GM23338 (cell line): ENCODE results near the gene MTCL1. TPM values are rescaled to one million over a fixed set of nuclear protein-coding genes. Genes with fewer than 3 reads are reported as not detected.

Experiments
- ATAC-seq: fragments of 200-7000 bp; cut with Tn5 transposase; 3 replicates; pipeline ENCODE4 v1.9.1; 2020
- DNase-seq: peaks from one replicate; pipeline ENCODE4 v3.0.0-alpha.2; 2015; ENCODE audit warnings: low spot score
- H2AFZ ChIP-seq: fragments of 200-600 bp; sonication (generic); 2 replicates; pipeline ENCODE4 v1.8.0; 2016; ENCODE audit warnings: antibody characterized with exemption, mild to moderate bottlenecking, moderate library complexity
- H3F3A ChIP-seq: fragments of 200-600 bp; sonication (generic); replicated peaks from 2 replicates; pipeline ENCODE4 v1.8.0; 2017; ENCODE audit warnings: antibody characterized with exemption, mixed run types, low read depth
- H3K27ac ChIP-seq: fragments of 200-600 bp; sonication (generic); 2 replicates; pipeline ENCODE4 v1.6.1; 2016; ENCODE audit warnings: low read depth
- H3K27me3 ChIP-seq: fragments of 200-600 bp; sonication (generic); 2 replicates; pipeline ENCODE4 v1.8.0; 2016; ENCODE audit warnings: mild to moderate bottlenecking, mixed run types, moderate library complexity; ENCODE audit not compliant: insufficient read depth
- H3K36me3 ChIP-seq: fragments of 200-600 bp; sonication (generic); 2 replicates; pipeline ENCODE4 v1.8.0; 2016; ENCODE audit warnings: mild to moderate bottlenecking; ENCODE audit not compliant: insufficient read depth
- H3K4me1 ChIP-seq: fragments of 200-600 bp; sonication (generic); 2 replicates; pipeline ENCODE4 v1.8.0; 2016; ENCODE audit warnings: mild to moderate bottlenecking, moderate library complexity; ENCODE audit not compliant: insufficient read depth
- H3K4me2 ChIP-seq: fragments of 200-600 bp; sonication (generic); 2 replicates; pipeline ENCODE4 v1.7.1; 2017; ENCODE audit warnings: mixed run types
- H3K4me3 ChIP-seq: fragments of 200-600 bp; sonication (generic); 2 replicates; pipeline ENCODE4 v1.6.1; 2016; ENCODE audit warnings: mixed run types
- H3K79me2 ChIP-seq: fragments of 200-600 bp; sonication (generic); replicated peaks from 2 replicates; pipeline ENCODE4 v1.8.0; 2017; ENCODE audit warnings: mild to moderate bottlenecking; ENCODE audit not compliant: insufficient read depth
- H3K9me2 ChIP-seq: fragments of 200-600 bp; sonication (generic); 2 replicates; pipeline ENCODE4 v1.8.0; 2017; ENCODE audit not compliant: insufficient read depth
- H4K20me1 ChIP-seq: fragments of 200-600 bp; sonication (generic); replicated peaks from 2 replicates; pipeline ENCODE4 v1.8.0; 2017; ENCODE audit warnings: mild to moderate bottlenecking; ENCODE audit not compliant: insufficient read depth
- H3K27ac Mint-ChIP-seq: 2 replicates; pipeline ENCODE4 v1.8.0; 2020; ENCODE audit warnings: inconsistent platforms, mild to moderate bottlenecking, moderate library complexity, mixed read lengths
- H3K27me3 Mint-ChIP-seq: 3 replicates; pipeline ENCODE4 v1.8.0; 2022; ENCODE audit warnings: low read depth, mild to moderate bottlenecking, moderate library complexity, mixed read lengths, inconsistent platforms; ENCODE audit not compliant: insufficient read depth, poor library complexity
- H3K36me3 Mint-ChIP-seq: 3 replicates; pipeline ENCODE4 v1.8.0; 2021; ENCODE audit warnings: low read depth, mild to moderate bottlenecking, inconsistent platforms, moderate library complexity, mixed read lengths
- H3K4me1 Mint-ChIP-seq: 3 replicates; pipeline ENCODE4 v1.8.0; 2020; ENCODE audit warnings: mild to moderate bottlenecking, inconsistent platforms, mixed read lengths
- H3K4me3 Mint-ChIP-seq: 3 replicates; pipeline ENCODE4 v1.8.0; 2021; ENCODE audit warnings: moderate library complexity, mild to moderate bottlenecking, inconsistent platforms, mixed read lengths
- H3K9me3 Mint-ChIP-seq: 3 replicates; pipeline ENCODE4 v1.8.0; 2020; ENCODE audit warnings: moderate library complexity, mild to moderate bottlenecking, inconsistent platforms, mixed read lengths
- CREB1 ChIP-seq: fragments of 250-450 bp; sonication (Bioruptor Pico); IDR thresholded peaks from 2 replicates; pipeline ENCODE4 v1.5.0; 2020; ENCODE audit warnings: low read depth, mild to moderate bottlenecking, moderate library complexity
- CTCF ChIP-seq, 2 experiments: fragments of 200-600 bp in 1 of 2; sonication (generic) in 1 of 2; conservative IDR thresholded peaks; 2 replicates each; pipeline versions ENCODE4 v1.5.1 to v1.6.1; 2016 to 2017; ENCODE audit warnings: antibody characterized with exemption in 2 of 2, low read depth in 2 of 2, mild to moderate bottlenecking in 2 of 2, moderate library complexity in 1 of 2
- EZH2 ChIP-seq: fragments of 200-600 bp; sonication (generic); IDR thresholded peaks from one replicate; pipeline ENCODE4 v1.8.0; 2017; ENCODE audit warnings: antibody characterized with exemption, mild to moderate bottlenecking, low read depth; ENCODE audit not compliant: unreplicated experiment
- EZH2phosphoT487 ChIP-seq: fragments of 200-600 bp; sonication (generic); IDR thresholded peaks from one replicate; pipeline ENCODE4 v1.8.1; 2018; ENCODE audit warnings: antibody characterized with exemption; ENCODE audit not compliant: unreplicated experiment
- JUNB ChIP-seq: IDR thresholded peaks from one replicate; pipeline ENCODE4 v1.6.1; 2016; ENCODE audit warnings: antibody characterized with exemption; ENCODE audit not compliant: unreplicated experiment
- NANOG ChIP-seq: IDR thresholded peaks from 2 replicates; pipeline ENCODE4 v1.6.1; 2016; ENCODE audit warnings: antibody characterized with exemption, borderline replicate concordance
- POLR2AphosphoS5 ChIP-seq: IDR thresholded peaks from 2 replicates; pipeline ENCODE4 v1.6.1; 2016; ENCODE audit warnings: antibody characterized with exemption, low read depth
- STAT1 ChIP-seq: IDR thresholded peaks from one replicate; pipeline ENCODE4 v1.6.1; 2016; ENCODE audit warnings: antibody characterized with exemption; ENCODE audit not compliant: unreplicated experiment
- ZNF114 ChIP-seq: fragments of 250-450 bp; sonication (Bioruptor Pico); IDR thresholded peaks from 2 replicates; pipeline ENCODE4 v1.5.0; 2020; ENCODE audit warnings: mild to moderate bottlenecking, moderate library complexity
- ZNF331 ChIP-seq: fragments of 250-450 bp; sonication (Bioruptor Pico); IDR thresholded peaks from 2 replicates; pipeline ENCODE4 v1.5.0; 2020; ENCODE audit warnings: low read depth, mild to moderate bottlenecking, moderate library complexity
- ZNF462 ChIP-seq: fragments of 250-450 bp; sonication (Bioruptor Pico); IDR thresholded peaks from 2 replicates; pipeline ENCODE4 v1.5.0; 2020; ENCODE audit warnings: mild to moderate bottlenecking, moderate library complexity
- polyA plus RNA-seq: library from polyadenylated mRNA; unstranded; fragments of >200 nt; fragmentation: Nextera tagmentation; extraction: Ambion mirVana; gene quantifications from 2 replicates; pipeline ENCODE4 v1.2.1, GENCODE V29; 2016
- total RNA-seq: library from RNA; depleted of rRNA; stranded (reverse); fragments of >200 nt; shearing (Covaris generic); gene quantifications from 2 replicates; pipeline ENCODE4 v1.2.3, GENCODE V29; 2014
- TF ChIP-seq, protein P1 (sequence below): IDR thresholded peaks from 2 replicates; pipeline ENCODE4 v1.6.1; 2016; ENCODE audit warnings: antibody characterized with exemption
- TF ChIP-seq, protein P2 (sequence below): IDR thresholded peaks from one replicate; pipeline ENCODE4 v1.6.1; 2018; ENCODE audit warnings: antibody characterized with exemption; ENCODE audit not compliant: unreplicated experiment

MTCL1 gene
- total and polyA plus RNA-seq, 2 experiments from 2014 or later = 14.4 to 45.0 TPM

DNA sequence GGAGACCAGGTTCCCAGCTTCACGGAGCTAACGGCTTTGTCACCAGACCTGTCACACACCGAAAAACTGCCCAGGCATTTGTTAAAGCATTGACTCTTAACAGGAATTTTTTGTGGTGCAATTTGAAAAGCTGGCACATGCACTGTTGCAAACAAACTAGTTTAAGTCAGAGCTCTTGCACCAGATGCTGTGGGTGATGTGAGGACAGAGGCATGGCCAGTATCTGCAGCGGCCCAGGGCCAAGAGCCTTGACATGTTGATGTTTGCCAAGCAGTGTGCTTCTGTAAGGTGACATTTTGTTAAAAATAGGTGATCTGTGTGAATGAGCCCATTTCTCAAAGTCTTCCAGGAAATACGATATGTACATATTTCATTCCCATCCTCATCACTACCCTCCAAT, 142.5 kb downstream of the MTCL1 start:
- no peaks in the 10 kb centered on the region for H3K36me3 ChIP-seq

More for the DNA sequence above, 142.5 kb downstream of the MTCL1 start:
- H3K27ac Mint-ChIP-seq = no peak overlapping the region
- H3K9me3 Mint-ChIP-seq = no peaks in the 10 kb centered on the region
- no peak overlapping the region for H3K4me3 ChIP-seq
- no peaks in the 10 kb centered on the region for H3F3A ChIP-seq
- H3K4me3 Mint-ChIP-seq = no peak overlapping the region
- H3K4me1 ChIP-seq = no peaks in the 10 kb centered on the region
- no peak overlapping the region for H3K27ac ChIP-seq
- H3K4me2 ChIP-seq = no peak overlapping the region
- H3K36me3 Mint-ChIP-seq = no peaks in the 10 kb centered on the region
- TF ChIP-seq CTCF (conservative IDR thresholded peaks at IDR 0.05; ENCODE audit: low read depth in 2 of 2) = no peak
- TF ChIP-seq, protein P1, sequence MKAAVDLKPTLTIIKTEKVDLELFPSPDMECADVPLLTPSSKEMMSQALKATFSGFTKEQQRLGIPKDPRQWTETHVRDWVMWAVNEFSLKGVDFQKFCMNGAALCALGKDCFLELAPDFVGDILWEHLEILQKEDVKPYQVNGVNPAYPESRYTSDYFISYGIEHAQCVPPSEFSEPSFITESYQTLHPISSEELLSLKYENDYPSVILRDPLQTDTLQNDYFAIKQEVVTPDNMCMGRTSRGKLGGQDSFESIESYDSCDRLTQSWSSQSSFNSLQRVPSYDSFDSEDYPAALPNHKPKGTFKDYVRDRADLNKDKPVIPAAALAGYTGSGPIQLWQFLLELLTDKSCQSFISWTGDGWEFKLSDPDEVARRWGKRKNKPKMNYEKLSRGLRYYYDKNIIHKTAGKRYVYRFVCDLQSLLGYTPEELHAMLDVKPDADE = no peak
- no peak for TF ChIP-seq ZNF462 (CRISPR knock-in tag)
- no peak for TF ChIP-seq ZNF114 (CRISPR knock-in tag)
- no peak for TF ChIP-seq STAT1
- TF ChIP-seq EZH2phosphoT487 = no peak
- no peak for TF ChIP-seq EZH2
- TF ChIP-seq, protein P2, sequence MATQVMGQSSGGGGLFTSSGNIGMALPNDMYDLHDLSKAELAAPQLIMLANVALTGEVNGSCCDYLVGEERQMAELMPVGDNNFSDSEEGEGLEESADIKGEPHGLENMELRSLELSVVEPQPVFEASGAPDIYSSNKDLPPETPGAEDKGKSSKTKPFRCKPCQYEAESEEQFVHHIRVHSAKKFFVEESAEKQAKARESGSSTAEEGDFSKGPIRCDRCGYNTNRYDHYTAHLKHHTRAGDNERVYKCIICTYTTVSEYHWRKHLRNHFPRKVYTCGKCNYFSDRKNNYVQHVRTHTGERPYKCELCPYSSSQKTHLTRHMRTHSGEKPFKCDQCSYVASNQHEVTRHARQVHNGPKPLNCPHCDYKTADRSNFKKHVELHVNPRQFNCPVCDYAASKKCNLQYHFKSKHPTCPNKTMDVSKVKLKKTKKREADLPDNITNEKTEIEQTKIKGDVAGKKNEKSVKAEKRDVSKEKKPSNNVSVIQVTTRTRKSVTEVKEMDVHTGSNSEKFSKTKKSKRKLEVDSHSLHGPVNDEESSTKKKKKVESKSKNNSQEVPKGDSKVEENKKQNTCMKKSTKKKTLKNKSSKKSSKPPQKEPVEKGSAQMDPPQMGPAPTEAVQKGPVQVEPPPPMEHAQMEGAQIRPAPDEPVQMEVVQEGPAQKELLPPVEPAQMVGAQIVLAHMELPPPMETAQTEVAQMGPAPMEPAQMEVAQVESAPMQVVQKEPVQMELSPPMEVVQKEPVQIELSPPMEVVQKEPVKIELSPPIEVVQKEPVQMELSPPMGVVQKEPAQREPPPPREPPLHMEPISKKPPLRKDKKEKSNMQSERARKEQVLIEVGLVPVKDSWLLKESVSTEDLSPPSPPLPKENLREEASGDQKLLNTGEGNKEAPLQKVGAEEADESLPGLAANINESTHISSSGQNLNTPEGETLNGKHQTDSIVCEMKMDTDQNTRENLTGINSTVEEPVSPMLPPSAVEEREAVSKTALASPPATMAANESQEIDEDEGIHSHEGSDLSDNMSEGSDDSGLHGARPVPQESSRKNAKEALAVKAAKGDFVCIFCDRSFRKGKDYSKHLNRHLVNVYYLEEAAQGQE = no peak
- no peak for TF ChIP-seq POLR2AphosphoS5
- TF ChIP-seq ZNF331 = no peak
- TF ChIP-seq NANOG = no peak
- no peak for TF ChIP-seq JUNB
- no peak for TF ChIP-seq CREB1 (CRISPR knock-in tag)
- H3K79me2 ChIP-seq = no peaks in the 10 kb centered on the region
- H2AFZ ChIP-seq = no peak overlapping the region
- H3K27me3 Mint-ChIP-seq = peaks cover 6% of the 10 kb centered on the region
- H4K20me1 ChIP-seq = no peaks in the 10 kb centered on the region
- H3K4me1 Mint-ChIP-seq = peaks cover 7% of the 10 kb centered on the region; the same call in 2 of the 3 replicates
- H3K27me3 ChIP-seq = no peaks in the 10 kb centered on the region
- no peak for ATAC-seq
- H3K9me2 ChIP-seq = no peaks in the 10 kb centered on the region; the same call in 1 of the 2 replicates
- DNase-seq = no peak
